ENCODE results near the gene SCN7A. TPM values are rescaled to one million over a fixed set of nuclear protein-coding genes. Genes with fewer than 3 reads are reported as not detected.
"Not testable (repeated sequence)": the region's sequence is repeated elsewhere in the genome, so short reads cannot be mapped to it uniquely, and the experiment has no call there.

The SCN7A gene
- total and polyA plus RNA-seq, 4 donors, result under 0.01 to 5.0 (median 3.6) TPM; not detected in 1

DNA sequence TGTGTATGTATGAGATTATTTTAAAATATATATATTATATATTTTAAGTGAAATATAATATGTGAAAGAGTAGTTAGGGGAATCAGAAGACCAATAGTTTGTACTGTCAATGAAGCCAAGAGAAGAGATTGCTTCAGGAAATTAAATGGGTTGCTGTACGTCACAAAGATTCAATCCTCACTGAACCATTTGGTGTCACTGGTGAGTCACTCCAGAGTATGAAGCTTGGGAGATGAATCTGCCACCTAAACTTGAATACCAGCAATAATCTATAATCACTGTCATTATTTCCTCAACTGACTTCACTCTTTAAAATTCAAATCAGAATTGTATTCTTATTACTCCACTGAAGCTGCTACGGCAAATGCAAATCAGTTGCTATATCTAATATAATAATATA, 76.4 kb downstream of the SCN7A start:
- intact Hi-C loops (cut with DNase I), result no loop called here
- DNase-seq, result no peak
- Histone ChIP-seq H3K9me3 (ENCODE audit: control insufficient read depth, low read length) (no peaks in the 10 kb centered on the region), H3K4me1 (ENCODE audit: control insufficient read depth in 1 of 2, insufficient read depth in 2 of 2, low read length in 2 of 2) (no peaks in the 10 kb centered on the region), H3K4me3 (ENCODE audit: low read length in 2 of 2) (no peak overlapping the region), H3K27me3 (ENCODE audit: control insufficient read depth in 1 of 2, insufficient read depth in 2 of 2, low read length in 1 of 2) (no peaks in the 10 kb centered on the region), H3K36me3 (ENCODE audit: control insufficient read depth in 1 of 2, insufficient read depth in 2 of 2, low read length in 1 of 2) (no peaks in the 10 kb centered on the region), H3K27ac (ENCODE audit: low read depth in 1 of 2, low read length in 2 of 2) (no peak overlapping the region)
- no peak for ATAC-seq (ENCODE audit: low FRiP score)
- 73 to 77% methylated on average over 2 of the region's 2 CpGs for WGBS, 2 donors

GRCh38 chr2:166413255-166413654, 80.8 kb downstream of the SCN7A start:
- no peaks in the 10 kb centered on the region for H3K4me1 ChIP-seq (ENCODE audit: control insufficient read depth in 1 of 2, insufficient read depth in 2 of 2, low read length in 2 of 2)
- no peaks in the 10 kb centered on the region for H3K36me3 ChIP-seq (ENCODE audit: control insufficient read depth in 1 of 2, insufficient read depth in 2 of 2, low read length in 1 of 2)
- H3K9me3 ChIP-seq (ENCODE audit: control insufficient read depth, low read length), result no peaks in the 10 kb centered on the region
- intact Hi-C loops (cut with DNase I), result no loop called here
- WGBS, 2 donors, result 84 to 85% methylated on average over 1 of the region's 1 CpG
- H3K4me3 ChIP-seq (ENCODE audit: low read length in 2 of 2), result no peak overlapping the region
- ATAC-seq (ENCODE audit: low FRiP score), result no peak
- no peak overlapping the region for H3K27ac ChIP-seq (ENCODE audit: low read depth in 1 of 2, low read length in 2 of 2)
- no peak for DNase-seq
- no peaks in the 10 kb centered on the region for H3K27me3 ChIP-seq (ENCODE audit: control insufficient read depth in 1 of 2, insufficient read depth in 2 of 2, low read length in 1 of 2)

- 32 to 33% methylated on average over 6 of the region's 6 CpGs for WGBS, 2 donors
- Histone ChIP-seq H3K27ac (ENCODE audit: low read depth in 1 of 2, low read length in 2 of 2) (no peak overlapping the region), H3K9me3 (ENCODE audit: control insufficient read depth, low read length) (no peaks in the 10 kb centered on the region), H3K36me3 (ENCODE audit: control insufficient read depth in 1 of 2, insufficient read depth in 2 of 2, low read length in 1 of 2) (no peaks in the 10 kb centered on the region), H3K4me1 (ENCODE audit: control insufficient read depth in 1 of 2, insufficient read depth in 2 of 2, low read length in 2 of 2) (no peaks in the 10 kb centered on the region), H3K27me3 (ENCODE audit: control insufficient read depth in 1 of 2, insufficient read depth in 2 of 2, low read length in 1 of 2) (no peaks in the 10 kb centered on the region), H3K4me3 (ENCODE audit: low read length in 2 of 2) (no peak overlapping the region)
- no peak for ATAC-seq (ENCODE audit: low FRiP score)
- intact Hi-C loops (cut with DNase I), result no loop called here
- DNase-seq, result no peak
These were observed 82.4 kb downstream of the SCN7A start for GRCh38 chr2:166411473-166412230.

- H3K27me3 ChIP-seq (ENCODE audit: control insufficient read depth in 1 of 2, insufficient read depth in 2 of 2, low read length in 1 of 2), result no peaks in the 10 kb centered on the region
- H3K4me3 ChIP-seq (ENCODE audit: low read length in 2 of 2), result no peak overlapping the region
- no peaks in the 10 kb centered on the region for H3K36me3 ChIP-seq (ENCODE audit: control insufficient read depth in 1 of 2, insufficient read depth in 2 of 2, low read length in 1 of 2)
- intact Hi-C loops (cut with DNase I), result no loop called here
- no peaks in the 10 kb centered on the region for H3K9me3 ChIP-seq (ENCODE audit: control insufficient read depth, low read length)
- H3K4me1 ChIP-seq (ENCODE audit: control insufficient read depth in 1 of 2, insufficient read depth in 2 of 2, low read length in 2 of 2), result no peaks in the 10 kb centered on the region
- DNase-seq (no peak), ATAC-seq (ENCODE audit: low FRiP score) (no peak)
- WGBS, 2 donors, result 66 to 78% methylated on average over 7 of the region's 7 CpGs
- H3K27ac ChIP-seq (ENCODE audit: low read depth in 1 of 2, low read length in 2 of 2), result no peak overlapping the region
These were observed 83.1 kb downstream of the SCN7A start for GRCh38 chr2:166410828-166411472.

DNA sequence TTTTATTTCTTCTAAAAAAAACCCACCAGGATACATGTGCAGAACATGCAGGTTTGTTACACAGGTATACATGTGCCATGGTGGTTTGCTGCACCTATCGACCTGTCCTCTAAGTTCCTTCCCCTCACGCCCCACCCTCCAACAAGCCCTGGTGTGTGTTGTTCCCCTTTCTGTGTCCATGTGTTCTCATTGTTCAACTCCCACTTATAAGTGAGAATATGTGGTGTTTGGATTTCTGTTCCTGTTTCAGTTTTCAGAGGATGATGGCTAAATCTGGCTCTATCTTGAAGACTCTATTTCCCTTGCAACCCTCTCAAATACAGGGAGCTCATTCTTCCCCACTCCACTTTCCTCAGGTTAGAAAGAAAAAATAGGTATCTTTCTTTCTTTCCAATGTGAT, 86.3 kb downstream of the SCN7A start:
- H3K27me3 ChIP-seq (ENCODE audit: control insufficient read depth in 1 of 2, insufficient read depth in 2 of 2, low read length in 1 of 2); H3K4me1 ChIP-seq (ENCODE audit: control insufficient read depth in 1 of 2, insufficient read depth in 2 of 2, low read length in 2 of 2); H3K27ac ChIP-seq (ENCODE audit: low read depth in 1 of 2, low read length in 2 of 2); intact Hi-C loops (cut with DNase I); ATAC-seq (ENCODE audit: low FRiP score); H3K9me3 ChIP-seq (ENCODE audit: control insufficient read depth, low read length); H3K4me3 ChIP-seq (ENCODE audit: low read length in 2 of 2); DNase-seq; H3K36me3 ChIP-seq (ENCODE audit: control insufficient read depth in 1 of 2, insufficient read depth in 2 of 2, low read length in 1 of 2): not testable (repeated sequence)
- WGBS, 2 donors, result 78 to 84% methylated on average over 2 of the region's 2 CpGs

DNA sequence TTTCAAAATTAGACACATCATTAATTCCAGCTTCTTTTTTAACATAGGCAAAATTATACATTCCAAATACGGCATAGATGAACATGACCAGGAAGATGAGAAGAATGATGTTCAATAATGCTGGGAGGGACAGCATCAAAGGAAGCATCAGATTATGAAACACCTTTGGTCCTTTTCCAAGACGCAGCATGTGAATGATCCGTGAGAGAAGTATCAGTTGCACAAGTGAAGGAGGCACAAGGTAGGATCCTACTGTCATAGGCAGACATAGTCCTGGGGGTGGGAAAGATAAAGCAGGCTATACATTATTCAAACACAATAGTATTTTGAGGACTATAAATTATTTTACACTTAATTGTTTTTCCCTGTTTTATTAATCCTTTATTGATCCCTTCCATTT, 87.7 kb downstream of the SCN7A start:
- 85 to 86% methylated on average over 3 of the region's 3 CpGs for WGBS, 2 donors
- DNase-seq (no peak), ATAC-seq (ENCODE audit: low FRiP score) (no peak)
- H3K27me3 ChIP-seq (ENCODE audit: control insufficient read depth in 1 of 2, insufficient read depth in 2 of 2, low read length in 1 of 2), result no peaks in the 10 kb centered on the region
- intact Hi-C loops (cut with DNase I), result no loop called here
- no peaks in the 10 kb centered on the region for H3K4me1 ChIP-seq (ENCODE audit: control insufficient read depth in 1 of 2, insufficient read depth in 2 of 2, low read length in 2 of 2)
- no peak overlapping the region for H3K27ac ChIP-seq (ENCODE audit: low read depth in 1 of 2, low read length in 2 of 2)
- H3K36me3 ChIP-seq (ENCODE audit: control insufficient read depth in 1 of 2, insufficient read depth in 2 of 2, low read length in 1 of 2), result no peaks in the 10 kb centered on the region
- no peaks in the 10 kb centered on the region for H3K9me3 ChIP-seq (ENCODE audit: control insufficient read depth, low read length)
- no peak overlapping the region for H3K4me3 ChIP-seq (ENCODE audit: low read length in 2 of 2)

DNA sequence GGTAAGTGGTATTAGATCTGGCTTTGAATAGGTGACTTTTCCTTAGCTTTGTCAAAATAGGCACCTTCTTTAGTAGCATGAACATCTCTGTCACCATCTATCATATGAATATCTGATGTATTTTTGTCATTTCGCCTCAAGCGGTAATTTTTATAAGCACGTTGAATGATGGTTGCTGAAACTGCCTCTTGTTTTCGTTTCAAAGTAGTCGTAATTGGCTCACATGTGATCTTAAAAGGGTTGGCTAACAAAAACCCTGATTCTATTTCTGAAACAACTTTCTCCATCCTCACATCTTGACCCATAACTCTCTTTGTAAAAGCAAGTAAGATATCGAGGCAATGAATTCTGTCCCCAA, 88.5 kb downstream of the SCN7A start:
- H3K27ac ChIP-seq (ENCODE audit: low read depth in 1 of 2, low read length in 2 of 2), result no peak overlapping the region
- 58 to 61% methylated on average over 6 of the region's 6 CpGs for WGBS, 2 donors
- no peak overlapping the region for H3K4me3 ChIP-seq (ENCODE audit: low read length in 2 of 2)
- ATAC-seq (ENCODE audit: low FRiP score) (no peak), DNase-seq (no peak)
- H3K9me3 ChIP-seq (ENCODE audit: control insufficient read depth, low read length), result no peaks in the 10 kb centered on the region
- no peaks in the 10 kb centered on the region for H3K36me3 ChIP-seq (ENCODE audit: control insufficient read depth in 1 of 2, insufficient read depth in 2 of 2, low read length in 1 of 2)
- H3K4me1 ChIP-seq (ENCODE audit: control insufficient read depth in 1 of 2, insufficient read depth in 2 of 2, low read length in 2 of 2), result no peaks in the 10 kb centered on the region
- H3K27me3 ChIP-seq (ENCODE audit: control insufficient read depth in 1 of 2, insufficient read depth in 2 of 2, low read length in 1 of 2), result no peaks in the 10 kb centered on the region
- intact Hi-C loops (cut with DNase I), result no loop called here

GRCh38 chr2:166404831-166405568, 89.0 kb downstream of the SCN7A start:
- no peak for DNase-seq
- Histone ChIP-seq H3K9me3 (ENCODE audit: control insufficient read depth, low read length) (no peaks in the 10 kb centered on the region), H3K36me3 (ENCODE audit: control insufficient read depth in 1 of 2, insufficient read depth in 2 of 2, low read length in 1 of 2) (no peaks in the 10 kb centered on the region), H3K4me1 (ENCODE audit: control insufficient read depth in 1 of 2, insufficient read depth in 2 of 2, low read length in 2 of 2) (no peaks in the 10 kb centered on the region), H3K27ac (ENCODE audit: low read depth in 1 of 2, low read length in 2 of 2) (no peak overlapping the region), H3K4me3 (ENCODE audit: low read length in 2 of 2) (no peak overlapping the region), H3K27me3 (ENCODE audit: control insufficient read depth in 1 of 2, insufficient read depth in 2 of 2, low read length in 1 of 2) (no peaks in the 10 kb centered on the region)
- ATAC-seq (ENCODE audit: low FRiP score), result no peak
- intact Hi-C loops (cut with DNase I), result no loop called here
- WGBS, 2 donors, result 46 to 47% methylated on average over 2 of the region's 2 CpGs
